ENCODE data around the gene LMBR1.

The LMBR1 gene

GRCh38 chr7:156628562-156628961 is 264.4 kb downstream of the LMBR1 start:
- no peak for TF ChIP-seq CTCF (IDR thresholded peaks at IDR 0.05; ENCODE audit: borderline replicate concordance, extremely low read depth, low read length, poor library complexity, severe bottlenecking)
- no peak for TF ChIP-seq EZH2 (IDR thresholded peaks at IDR 0.05; ENCODE audit: borderline replicate concordance, low read depth, low read length, severe bottlenecking)
- Histone ChIP-seq H3K4me3 (ENCODE audit: low read depth in 1 of 2, low read length in 2 of 2) (no peak overlapping the region), H3K4me2 (ENCODE audit: insufficient read depth, low read length) (no peak overlapping the region), H2AFZ (ENCODE audit: low read depth, low read length) (no peak overlapping the region), H3K9ac (ENCODE audit: low read depth, low read length) (no peak overlapping the region), H3K9me3 (ENCODE audit: insufficient read depth, low read length, severe bottlenecking) (peaks cover 6% of the 10 kb centered on the region), H3K27ac (ENCODE audit: low read length) (no peak overlapping the region), H3K36me3 (ENCODE audit: insufficient read depth, low read length) (no peaks in the 10 kb centered on the region), H3K79me2 (ENCODE audit: insufficient read depth, low read length) (no peaks in the 10 kb centered on the region), H4K20me1 (ENCODE audit: insufficient read depth, low read length) (no peaks in the 10 kb centered on the region), H3K4me1 (ENCODE audit: insufficient read depth, low read length) (no peaks in the 10 kb centered on the region), H3K27me3 (ENCODE audit: insufficient read depth, low read length, poor library complexity) (peaks cover 5% of the 10 kb centered on the region)
- no peak for ATAC-seq (ENCODE audit: insufficient read depth, low read depth)
- no peak for DNase-seq
